ENCODE measurements around the gene CNNM2.

Gene CNNM2

GRCh38 chr10:103053659-103054581 lies 135.8 kb downstream of the CNNM2 start (continued):
- no peak for TF ChIP-seq WT1 (tag by site-specific recombination; IDR thresholded peaks at IDR 0.05)
- peak; percentile 26; the same call in 1 of the 2 replicates for TF ChIP-seq ZNF692 (tag by site-specific recombination; IDR thresholded peaks at IDR 0.05)
- TF ChIP-seq ELK4 (IDR thresholded peaks at IDR 0.05; ENCODE audit: borderline replicate concordance, low read depth, low read length) = no peak
- TF ChIP-seq ZNF555 (tag by site-specific recombination; conservative IDR thresholded peaks at IDR 0.05) = no peak
- peak; percentile 76 for TF ChIP-seq CTCF (tag by site-specific recombination; IDR thresholded peaks at IDR 0.05)
- TF ChIP-seq SCRT1 (tag by site-specific recombination; IDR thresholded peaks at IDR 0.05; ENCODE audit: borderline replicate concordance) = peak; percentile 92
- peak; percentile 76 for TF ChIP-seq ZBTB17 (tag by site-specific recombination; IDR thresholded peaks at IDR 0.05)
- TF ChIP-seq ZNF16 (tag by site-specific recombination; IDR thresholded peaks at IDR 0.05; ENCODE audit: low read depth) = no peak
- TF ChIP-seq ZNF560 (tag by site-specific recombination; IDR thresholded peaks at IDR 0.05; ENCODE audit: borderline replicate concordance) = no peak
- no peak for TF ChIP-seq ZNF629 (tag by site-specific recombination; IDR thresholded peaks at IDR 0.05)
- TF ChIP-seq PATZ1 (tag by site-specific recombination; IDR thresholded peaks at IDR 0.05) = no peak

GRCh38 chr10:103054621-103055020 lies 136.5 kb downstream of the CNNM2 start:
- H3K36me3 ChIP-seq (ENCODE audit: control insufficient read depth in 2 of 2, insufficient read depth in 1 of 2, low read length in 2 of 2) = peaks cover 0 to 4% of the 10 kb centered on the region in 2 experiments; a peak in 1 of 3 replicates
- H3K4me3 ChIP-seq (ENCODE audit: low read depth, low read length) = no peak overlapping the region
- H3K9me3 ChIP-seq (ENCODE audit: control insufficient read depth, insufficient read depth, low read depth, low read length) = no peaks in the 10 kb centered on the region
- ChIA-PET POLR2A (no interaction called here), CTCF (interaction anchor here (0.6 to 1.8 kb wide), 12 partner anchors 10 to 189 kb away, joined by 3 to 7 read pairs (median 3); partner anchors contain the start of gene CNNM2)
- peaks cover 7% of the 10 kb centered on the region for H3K4me1 ChIP-seq (ENCODE audit: control insufficient read depth, insufficient read depth, low read length)
- no peak overlapping the region for H3K27ac ChIP-seq (ENCODE audit: extremely low read depth, low read depth, low read length)
- TF ChIP-seq ZSCAN16 (tag by site-specific recombination; IDR thresholded peaks at IDR 0.05) = no peak
- TF ChIP-seq ZNF692 (tag by site-specific recombination; IDR thresholded peaks at IDR 0.05) = no peak
- TF ChIP-seq TRIM28 (IDR thresholded peaks at IDR 0.05; ENCODE audit: borderline replicate concordance, low read length) = no peak
- TF ChIP-seq ZNF704 (tag by site-specific recombination; IDR thresholded peaks at IDR 0.05) = no peak
- TF ChIP-seq ZNF518A (tag by site-specific recombination; conservative IDR thresholded peaks at IDR 0.05; ENCODE audit: low read depth) = no peak
- no peak for TF ChIP-seq ZNF624 (tag by site-specific recombination; IDR thresholded peaks at IDR 0.05)
- TF ChIP-seq ZNF580 (tag by site-specific recombination; IDR thresholded peaks at IDR 0.05) = no peak
- TF ChIP-seq ZNF747 (tag by site-specific recombination; IDR thresholded peaks at IDR 0.05) = no peak
- TF ChIP-seq ZNF843 (tag by site-specific recombination; IDR thresholded peaks at IDR 0.05) = no peak
- no peak for TF ChIP-seq ZNF658 (tag by site-specific recombination; IDR thresholded peaks at IDR 0.05)

All from HEK293 (cell line).